GM12878 (cell line): ENCODE measurements around the gene PLXNA4. TPM values are rescaled to one million over a fixed set of nuclear protein-coding genes. Genes with fewer than 3 reads are reported as not detected.

Experiments used
- ATAC-seq: fragments of 200-7000 bp; cut with Tn5 transposase; 3 replicates; pipeline ENCODE4 v1.9.1; 2020; ENCODE audit warnings: mild to moderate bottlenecking, moderate library complexity
- BruUV-seq: library from RNA; stranded (reverse); fragments of 400-500 nt; replicated peaks from 2 replicates; lab custom pipeline; 2021; lab: Mats Ljungman, UMichigan
- CTCF ChIA-PET: fragments of 300-600 bp; sonication (Branson Sonifier 250); formaldehyde crosslinking; extraction: SDS; loops from one replicate; lab custom pipeline; 2021; ENCODE audit warnings: inconsistent platforms; lab: Yijun Ruan, JAX
- POLR2A ChIA-PET: fragments of 350-600 bp; formaldehyde crosslinking; extraction: SDS; loops from one replicate; lab custom pipeline; 2021; ENCODE audit warnings: inconsistent platforms; lab: Charles Lee
- RAD21 ChIA-PET: fragments of 300-600 bp; sonication (Branson Sonifier 250); formaldehyde crosslinking; loops from one replicate; lab custom pipeline; 2023; ENCODE audit warnings: antibody characterized with exemption; ENCODE audit not compliant: unreplicated experiment; lab: Charles Lee
- SMC1A ChIA-PET: fragments of 300-600 bp; sonication (Branson Sonifier 250); formaldehyde crosslinking; loops from one replicate; lab custom pipeline; 2023; ENCODE audit not compliant: unreplicated experiment, uncharacterized antibody; lab: Charles Lee
- DNase-seq: peaks from one replicate; pipeline ENCODE4 v3.0.0-alpha.2; 2011; ENCODE audit warnings: low read depth, low spot score
- FAIRE-seq: peaks from 3 replicates; lab custom pipeline; 2011; peaks lifted over from hg19 to GRCh38; lab: Jason Lieb, UNC
- H2AFZ ChIP-seq: 2 replicates; pipeline ENCODE4 v1.6.0; 2011; ENCODE audit warnings: low read depth, low read length, control low read depth; ENCODE audit not compliant: control insufficient read depth
- H3K27ac ChIP-seq: 2 replicates; pipeline ENCODE4 v1.5.1; 2011; ENCODE audit warnings: control low read depth; ENCODE audit not compliant: control insufficient read depth, insufficient read depth
- H3K27me3 ChIP-seq, 2 experiments: replicated peaks in 1 of 2; 2 replicates each; pipeline versions ENCODE4 v1.6.0 to v1.6.1; 2011; ENCODE audit warnings: low read length in 1 of 2; ENCODE audit not compliant: control insufficient read depth in 2 of 2, insufficient read depth in 2 of 2
- H3K36me3 ChIP-seq, 2 experiments: 2 replicates each; pipeline ENCODE4 v1.5.1; 2011; ENCODE audit warnings: low read length in 1 of 2; ENCODE audit not compliant: control insufficient read depth in 2 of 2, insufficient read depth in 2 of 2
- H3K4me1 ChIP-seq: 2 replicates; pipeline ENCODE4 v1.6.1; 2011; ENCODE audit warnings: mild to moderate bottlenecking, low read length, moderate library complexity, mixed read lengths; ENCODE audit not compliant: control insufficient read depth, insufficient read depth
- H3K4me2 ChIP-seq: 2 replicates; pipeline ENCODE4 v1.6.0; 2011; ENCODE audit warnings: control low read depth; ENCODE audit not compliant: control insufficient read depth, insufficient read depth
- H3K4me3 ChIP-seq: fragments of 200-600 bp; sonication (generic); 2 replicates; pipeline ENCODE4 v1.5.1; 2016
- H3K79me2 ChIP-seq: 2 replicates; pipeline ENCODE4 v1.6.0; 2011; ENCODE audit warnings: low read length; ENCODE audit not compliant: control insufficient read depth, insufficient read depth
- H3K9ac ChIP-seq: 2 replicates; pipeline ENCODE4 v1.8.0; 2011; ENCODE audit warnings: low read length, control low read depth, mixed read lengths; ENCODE audit not compliant: control insufficient read depth, insufficient read depth
- H3K9me3 ChIP-seq: replicated peaks from 3 replicates; pipeline ENCODE4 v1.5.1; 2011; ENCODE audit warnings: mild to moderate bottlenecking, low read length; ENCODE audit not compliant: control insufficient read depth, insufficient read depth
- H4K20me1 ChIP-seq: 2 replicates; pipeline ENCODE4 v1.6.0; 2011; ENCODE audit not compliant: control insufficient read depth, insufficient read depth
- BACH1 ChIP-seq: fragments of 450-650 bp; IDR thresholded peaks from 2 replicates; pipeline ENCODE4 v1.6.1; 2017; ENCODE audit warnings: mild to moderate bottlenecking, borderline replicate concordance
- CBX3 ChIP-seq: fragments of 200-600 bp; sonication (generic); IDR thresholded peaks from 2 replicates; pipeline ENCODE4 v1.6.1; 2016; ENCODE audit warnings: low read depth, borderline replicate concordance
- IRF5 ChIP-seq: fragments of 450-650 bp; IDR thresholded peaks from 2 replicates; pipeline ENCODE4 v1.6.1; 2017; ENCODE audit warnings: borderline replicate concordance
- NFIC ChIP-seq: IDR thresholded peaks from 2 replicates; pipeline ENCODE4 v1.6.1; 2012; ENCODE audit warnings: low read depth, mild to moderate bottlenecking, inconsistent platforms, low read length, moderate library complexity
- RAD21 ChIP-seq: IDR thresholded peaks from 2 replicates; pipeline ENCODE4 v1.6.1; 2011; ENCODE audit warnings: mild to moderate bottlenecking, low read depth, low read length, moderate library complexity; ENCODE audit not compliant: insufficient read depth
- ZZZ3 ChIP-seq: IDR thresholded peaks from 2 replicates; pipeline ENCODE4 v1.6.1; 2011; ENCODE audit warnings: low read depth; ENCODE audit not compliant: control insufficient read depth, insufficient read length
- WGBS: methylation state at CpG from one replicate; pipeline ENCODE4 v1.1.6; 2016; ENCODE audit warnings: low lambda C conversion rate; ENCODE audit not compliant: insufficient replicate concordance, insufficient coverage; ENCODE audit errors: missing lambda C conversion rate; 5-methylcytosine and 5-hydroxymethylcytosine counted together
- in situ Hi-C: fragments of 300-500 bp; cut with MboI; formaldehyde crosslinking; loops from 9 replicates; pipeline ENCODE4 v1.14.3; 2018; ENCODE audit warnings: mixed read lengths
- intact Hi-C: fragments of 100-400 bp; cut with micrococcal nuclease; formaldehyde crosslinking; loops from one replicate; pipeline ENCODE4 v1.14.2; 2022; ENCODE audit not compliant: unreplicated experiment
- polyA plus RNA-seq, 11 experiments: library from polyadenylated mRNA; depleted of rRNA in 4 of 11; unstranded in 6 of 11; stranded (reverse) in 5 of 11; fragments of >200 nt; fragmentation: Nextera tagmentation in 4 of 11; fragmentation: Illumina TruSeq in 1 of 11; extraction: Ambion mirVana in 4 of 11; extraction: Trizol in 1 of 11; gene quantifications; 1 replicate in 1 of 11; 2 replicates in 10 of 11; pipeline versions ENCODE4 v1.2.1 to v1.2.3, GENCODE V29; 2011 to 2016; ENCODE audit warnings: inconsistent platforms in 2 of 11, missing spikeins in 2 of 11, low read depth in 1 of 11
- total RNA-seq, 4 experiments: library from RNA; depleted of rRNA in 3 of 4; stranded (reverse); fragments of >200 nt in 3 of 4; fragmentation: Illumina TruSeq in 1 of 4; extraction: Trizol in 1 of 4; gene quantifications; 2 replicates each; pipeline versions ENCODE4 v1.2.1 to v1.2.3, GENCODE V29; 2013 to 2021
- TF ChIP-seq, protein P1 (sequence below): fragments of 450-650 bp; conservative IDR thresholded peaks from 2 replicates; pipeline ENCODE4 v1.6.1; 2017; ENCODE audit warnings: mild to moderate bottlenecking, moderate library complexity
- TF ChIP-seq, protein P2 (sequence below): IDR thresholded peaks from 2 replicates; pipeline ENCODE4 v1.6.1; 2012; ENCODE audit warnings: low read depth, low read length, improper control_type of control experiment

The PLXNA4 gene
- total and polyA plus RNA-seq, 10 of the 15 experiments (the other 5 are each of a cell fraction or from before 2014, with no cell fraction given), result 0.03 TPM; not detected in 9

DNA sequence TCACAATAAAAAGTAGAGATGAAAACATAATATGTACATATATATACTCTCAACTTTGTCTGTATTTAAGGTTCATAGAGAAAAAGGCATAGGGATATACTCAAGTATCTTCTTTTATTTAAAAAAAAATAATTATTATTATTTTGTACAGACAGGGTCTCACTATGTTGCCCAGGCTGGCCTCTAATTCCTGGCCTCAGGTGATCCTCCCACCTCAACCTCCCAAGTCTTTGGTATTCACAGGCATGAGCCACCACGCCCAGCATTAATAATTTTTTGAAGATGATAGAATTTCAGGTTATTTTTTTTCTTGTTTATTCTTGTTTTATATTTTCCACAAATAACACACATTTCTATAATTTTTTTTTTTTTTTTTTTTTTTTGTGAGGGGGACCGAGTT lies 113.8 kb downstream of the PLXNA4 start:
- SMC1A ChIA-PET, result no interaction called here
- Histone ChIP-seq H3K79me2 (no peaks in the 10 kb centered on the region), H3K36me3 (no peaks in the 10 kb centered on the region), H3K4me2 (no peak overlapping the region), H3K27ac (no peak overlapping the region), H3K9me3 (no peaks in the 10 kb centered on the region), H2AFZ (no peak overlapping the region)
- RAD21 ChIA-PET, result no interaction called here
- intact Hi-C loops (no loop called here), in situ Hi-C loops (no loop called here)
- WGBS, result 0% methylated on average over 1 of the region's 2 CpGs
- no peak for FAIRE-seq
- POLR2A ChIA-PET, result no interaction called here
- no peak for ATAC-seq
- TF ChIP-seq BACH1, result no peak
- TF ChIP-seq, protein P1, sequence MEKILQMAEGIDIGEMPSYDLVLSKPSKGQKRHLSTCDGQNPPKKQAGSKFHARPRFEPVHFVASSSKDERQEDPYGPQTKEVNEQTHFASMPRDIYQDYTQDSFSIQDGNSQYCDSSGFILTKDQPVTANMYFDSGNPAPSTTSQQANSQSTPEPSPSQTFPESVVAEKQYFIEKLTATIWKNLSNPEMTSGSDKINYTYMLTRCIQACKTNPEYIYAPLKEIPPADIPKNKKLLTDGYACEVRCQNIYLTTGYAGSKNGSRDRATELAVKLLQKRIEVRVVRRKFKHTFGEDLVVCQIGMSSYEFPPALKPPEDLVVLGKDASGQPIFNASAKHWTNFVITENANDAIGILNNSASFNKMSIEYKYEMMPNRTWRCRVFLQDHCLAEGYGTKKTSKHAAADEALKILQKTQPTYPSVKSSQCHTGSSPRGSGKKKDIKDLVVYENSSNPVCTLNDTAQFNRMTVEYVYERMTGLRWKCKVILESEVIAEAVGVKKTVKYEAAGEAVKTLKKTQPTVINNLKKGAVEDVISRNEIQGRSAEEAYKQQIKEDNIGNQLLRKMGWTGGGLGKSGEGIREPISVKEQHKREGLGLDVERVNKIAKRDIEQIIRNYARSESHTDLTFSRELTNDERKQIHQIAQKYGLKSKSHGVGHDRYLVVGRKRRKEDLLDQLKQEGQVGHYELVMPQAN, result no peak
- no peak for TF ChIP-seq IRF5
- TF ChIP-seq, all 136 proteins: peak for 0
- CTCF ChIA-PET, result no interaction called here
- H3K9ac ChIP-seq, result no peak overlapping the region
- no peak for DNase-seq
- no peak overlapping the region for H3K4me3 ChIP-seq
- no peaks in the 10 kb centered on the region; a peak in 2 of 4 replicates for H3K27me3 ChIP-seq
- H4K20me1 ChIP-seq, result no peaks in the 10 kb centered on the region
- BruUV-seq, result no TSS peak
- H3K4me1 ChIP-seq, result no peaks in the 10 kb centered on the region

- ATAC-seq (no peak), FAIRE-seq (no peak), DNase-seq (no peak)
- TF ChIP-seq NFIC, result no peak
- no peak for TF ChIP-seq CBX3
- no peak for TF ChIP-seq RAD21
- TF ChIP-seq, protein P2, sequence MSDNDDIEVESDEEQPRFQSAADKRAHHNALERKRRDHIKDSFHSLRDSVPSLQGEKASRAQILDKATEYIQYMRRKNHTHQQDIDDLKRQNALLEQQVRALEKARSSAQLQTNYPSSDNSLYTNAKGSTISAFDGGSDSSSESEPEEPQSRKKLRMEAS, result no peak
- no peak for TF ChIP-seq ZZZ3
- H3K4me3 ChIP-seq, result no peak overlapping the region
- WGBS, result 0% methylated on average over 2 of the region's 2 CpGs
- no peak overlapping the region for H3K4me2 ChIP-seq
- H4K20me1 ChIP-seq, result no peaks in the 10 kb centered on the region
- no peaks in the 10 kb centered on the region for H3K4me1 ChIP-seq
- CTCF ChIA-PET, result no interaction called here
- H2AFZ ChIP-seq, result no peak overlapping the region
- intact Hi-C loops, result no loop called here
- H3K27ac ChIP-seq, result no peak overlapping the region
- no peaks in the 10 kb centered on the region for H3K9me3 ChIP-seq
- in situ Hi-C loops, result no loop called here
- no peaks in the 10 kb centered on the region for H3K36me3 ChIP-seq
- H3K27me3 ChIP-seq, result no peaks in the 10 kb centered on the region; a peak in 2 of 4 replicates
- H3K79me2 ChIP-seq, result no peaks in the 10 kb centered on the region
- RAD21 ChIA-PET, result no interaction called here
- BruUV-seq, result no TSS peak
- H3K9ac ChIP-seq, result no peak overlapping the region
- POLR2A ChIA-PET, result no interaction called here
- SMC1A ChIA-PET, result no interaction called here
These were observed 115.2 kb downstream of the PLXNA4 start for GRCh38 chr7:132461032-132461592.
